HUES48 (cell line): ENCODE data around the gene HSCB.
"Not testable (repeated sequence)": the region's sequence is repeated elsewhere in the genome, so short reads cannot be mapped to it uniquely, and the experiment has no call there.

ENCODE experiments used
- H3K27ac ChIP-seq: one replicate; pipeline ENCODE4 v1.7.0; 2013; ENCODE audit warnings: low read depth, low read length, inconsistent platforms
- H3K27me3 ChIP-seq: 2 replicates; pipeline ENCODE4 v1.6.1; 2013; ENCODE audit warnings: mild to moderate bottlenecking, low read length; ENCODE audit not compliant: control insufficient read depth, insufficient read depth
- H3K36me3 ChIP-seq: 2 replicates; pipeline ENCODE4 v1.6.1; 2013; ENCODE audit warnings: low read length; ENCODE audit not compliant: control insufficient read depth, insufficient read depth
- H3K4me1 ChIP-seq: 2 replicates; pipeline ENCODE4 v1.6.1; 2013; ENCODE audit warnings: mild to moderate bottlenecking, low read length; ENCODE audit not compliant: control insufficient read depth, insufficient read depth
- H3K4me3 ChIP-seq: 2 replicates; pipeline ENCODE4 v1.5.1; 2013; ENCODE audit warnings: mild to moderate bottlenecking, low read depth, low read length
- H3K9ac ChIP-seq: 2 replicates; pipeline ENCODE4 v1.6.1; 2013; ENCODE audit warnings: mild to moderate bottlenecking, low read depth, low read length, moderate library complexity
- H3K9me3 ChIP-seq: 2 replicates; pipeline ENCODE4 v1.6.1; 2013; ENCODE audit warnings: low read length; ENCODE audit not compliant: control insufficient read depth, insufficient read depth

Gene HSCB

DNA sequence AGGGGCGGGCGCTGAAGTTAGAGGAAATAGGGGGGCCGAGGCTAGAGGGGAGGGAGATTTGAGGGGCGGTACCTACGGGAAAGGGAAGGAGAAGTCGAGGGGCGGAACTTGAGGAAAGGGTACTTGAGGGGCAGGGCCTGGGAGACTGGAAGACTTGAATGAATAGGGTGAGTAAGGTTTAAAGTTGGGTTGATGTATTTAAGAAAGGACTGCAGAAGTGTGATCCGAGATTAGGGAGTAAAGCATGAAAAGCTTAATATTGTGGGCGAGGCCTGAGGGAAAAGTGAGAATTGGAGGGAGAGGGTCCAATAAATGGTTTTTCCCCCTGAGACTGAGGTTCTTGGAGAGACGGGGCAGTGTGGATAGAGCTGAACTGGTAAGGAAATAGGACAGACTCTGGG, 723 bp downstream of the HSCB start:
- H3K36me3 ChIP-seq = peaks cover 39% of the 10 kb centered on the region
- no peaks in the 10 kb centered on the region for H3K9me3 ChIP-seq
- H3K27me3 ChIP-seq = no peaks in the 10 kb centered on the region
- peak overlapping the region; percentile 29; the same call in 1 of the 2 replicates for H3K9ac ChIP-seq
- H3K4me3 ChIP-seq = peak overlapping the region; percentile 96
- H3K4me1 ChIP-seq = peaks cover 9% of the 10 kb centered on the region
- H3K27ac ChIP-seq = peak overlapping the region; percentile 98

DNA sequence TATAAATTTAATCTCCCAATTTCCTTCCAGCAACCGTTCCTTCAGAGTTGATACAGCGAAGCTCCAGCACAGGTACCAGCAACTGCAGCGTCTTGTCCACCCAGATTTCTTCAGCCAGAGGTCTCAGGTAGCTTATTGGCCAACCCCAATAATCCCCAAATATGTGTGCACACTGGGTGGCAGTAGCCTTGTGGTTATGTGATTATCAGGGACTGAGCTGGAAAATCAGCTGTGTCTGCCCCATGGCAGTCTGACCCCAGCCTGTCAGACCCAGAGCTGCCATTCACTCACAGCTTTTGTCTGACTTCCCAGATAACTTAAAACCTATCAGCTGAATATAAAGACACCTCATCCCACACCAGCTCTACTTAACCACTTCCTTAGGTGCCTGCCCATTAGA, 2.0 kb downstream of the HSCB start:
- H3K4me1 ChIP-seq = peaks cover 8% of the 10 kb centered on the region; the same call in 1 of the 2 replicates
- H3K36me3 ChIP-seq = peaks cover 48% of the 10 kb centered on the region
- no peak overlapping the region for H3K27ac ChIP-seq
- H3K4me3 ChIP-seq = no peak overlapping the region
- H3K27me3 ChIP-seq = no peaks in the 10 kb centered on the region
- H3K9ac ChIP-seq = no peak overlapping the region
- no peaks in the 10 kb centered on the region for H3K9me3 ChIP-seq

DNA sequence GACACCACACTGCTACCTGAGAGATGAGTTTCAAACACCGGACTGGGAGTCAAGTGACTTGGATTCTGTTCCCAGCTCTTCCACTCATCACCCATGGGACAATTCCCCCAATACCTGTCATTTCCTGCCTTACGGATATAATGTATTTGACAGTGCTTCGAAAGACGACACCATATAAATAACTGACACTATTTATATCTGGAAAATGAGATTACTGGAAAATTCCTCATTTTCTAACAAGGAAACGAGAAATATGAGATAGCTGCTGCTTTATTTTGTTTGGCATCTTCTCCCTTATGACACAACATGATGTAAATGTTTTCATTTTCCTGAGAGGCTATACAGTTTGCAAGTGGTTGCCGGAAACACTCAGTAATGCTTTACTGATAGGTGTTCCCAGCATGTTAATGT, 8.6 kb downstream of the HSCB start:
- Histone ChIP-seq H3K4me3 (no peak overlapping the region), H3K27ac (no peak overlapping the region), H3K9ac (no peak overlapping the region)

DNA sequence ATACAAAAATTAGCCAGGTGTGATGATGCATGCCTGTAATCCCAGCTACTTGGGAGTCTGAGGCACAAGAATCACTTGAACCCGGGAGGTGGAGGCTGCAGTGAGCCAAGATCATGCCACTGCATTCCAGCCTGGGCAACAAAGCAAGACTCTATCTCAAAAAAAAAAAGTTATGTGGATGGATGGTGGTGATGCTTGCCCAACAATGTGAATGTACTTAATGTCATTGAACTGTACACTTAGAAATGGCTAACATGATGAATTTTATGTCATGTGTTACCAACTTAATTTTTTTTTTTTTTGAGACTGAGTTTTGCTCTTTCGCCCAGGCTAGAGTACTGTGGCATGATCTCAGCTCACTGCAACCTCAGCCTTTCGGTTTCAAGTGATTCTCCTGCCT, 12.7 kb downstream of the HSCB start:
- H3K27me3 ChIP-seq, H3K9ac ChIP-seq: not testable (repeated sequence)

More for the DNA sequence above, 8.6 kb downstream of the HSCB start:
- Histone ChIP-seq H3K36me3 (peaks cover 57% of the 10 kb centered on the region), H3K9me3 (no peaks in the 10 kb centered on the region), H3K4me1 (no peaks in the 10 kb centered on the region), H3K27me3 (no peaks in the 10 kb centered on the region)

DNA sequence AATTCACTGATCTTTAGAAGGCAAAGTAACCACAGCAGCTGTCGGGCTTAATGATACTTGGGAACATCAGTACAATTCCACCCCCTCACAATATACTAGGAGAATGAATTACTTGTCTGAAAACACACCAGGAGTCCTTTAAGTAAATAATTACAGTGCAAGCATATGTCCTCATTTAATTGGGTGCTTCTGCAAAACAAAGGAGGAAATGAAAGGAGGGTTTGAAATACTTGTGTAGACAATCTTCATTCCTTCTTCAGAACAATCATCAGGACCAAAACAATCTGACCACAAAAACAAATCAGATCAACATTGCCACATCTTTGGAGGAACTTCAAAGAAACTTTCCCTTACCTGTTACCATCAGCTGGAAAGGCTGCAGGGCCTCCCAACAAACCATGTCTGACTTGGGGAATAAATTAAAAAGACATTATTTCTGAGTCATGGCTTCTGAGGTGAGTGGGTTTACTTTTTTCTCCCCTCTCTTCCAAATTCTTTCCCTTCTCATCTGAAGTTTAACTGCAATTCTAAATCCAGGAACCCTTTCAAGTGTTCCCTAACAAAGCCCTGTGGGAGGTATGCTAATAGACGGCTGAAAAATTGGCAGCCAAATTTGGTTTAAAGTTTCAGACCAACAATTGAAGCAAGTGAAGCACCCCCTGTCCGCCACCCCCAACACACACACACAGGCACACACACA, 18.2 kb downstream of the HSCB start:
- Histone ChIP-seq H3K4me3 (peak overlapping the region; percentile 33), H3K4me1 (peaks cover 15% of the 10 kb centered on the region), H3K9ac (peak overlapping the region; percentile 73), H3K27ac (peak overlapping the region; percentile 96), H3K9me3 (peaks cover 5% of the 10 kb centered on the region; the same call in 1 of the 2 replicates), H3K36me3 (no peaks in the 10 kb centered on the region), H3K27me3 (no peaks in the 10 kb centered on the region)

More for the DNA sequence above, 12.7 kb downstream of the HSCB start:
- H3K36me3 ChIP-seq = peaks cover 21% of the 10 kb centered on the region
- H3K4me1 ChIP-seq, H3K9me3 ChIP-seq, H3K4me3 ChIP-seq, H3K27ac ChIP-seq: not testable (repeated sequence)

DNA sequence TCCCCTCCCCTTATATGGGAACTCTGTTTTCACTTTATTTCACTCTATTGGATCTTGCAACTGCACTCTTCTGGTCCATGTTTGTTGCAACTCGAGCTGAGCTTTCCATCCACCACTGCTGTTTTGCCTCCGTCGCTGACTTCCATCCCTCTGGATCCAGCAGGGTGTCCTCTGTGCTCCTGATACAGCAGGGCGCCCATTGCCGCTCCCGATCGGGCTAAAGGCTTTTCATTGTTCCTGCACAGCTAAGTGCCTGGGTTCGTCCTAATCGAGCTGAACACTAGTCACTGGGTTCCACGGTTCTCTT, 19.6 kb downstream of the HSCB start:
- Histone ChIP-seq H3K36me3 (no peaks in the 10 kb centered on the region), H3K9me3 (peaks cover 5% of the 10 kb centered on the region; the same call in 1 of the 2 replicates), H3K27me3 (no peaks in the 10 kb centered on the region), H3K4me3 (no peak overlapping the region), H3K4me1 (peaks cover 15% of the 10 kb centered on the region), H3K9ac (no peak overlapping the region), H3K27ac (peak overlapping the region; percentile 55)

DNA sequence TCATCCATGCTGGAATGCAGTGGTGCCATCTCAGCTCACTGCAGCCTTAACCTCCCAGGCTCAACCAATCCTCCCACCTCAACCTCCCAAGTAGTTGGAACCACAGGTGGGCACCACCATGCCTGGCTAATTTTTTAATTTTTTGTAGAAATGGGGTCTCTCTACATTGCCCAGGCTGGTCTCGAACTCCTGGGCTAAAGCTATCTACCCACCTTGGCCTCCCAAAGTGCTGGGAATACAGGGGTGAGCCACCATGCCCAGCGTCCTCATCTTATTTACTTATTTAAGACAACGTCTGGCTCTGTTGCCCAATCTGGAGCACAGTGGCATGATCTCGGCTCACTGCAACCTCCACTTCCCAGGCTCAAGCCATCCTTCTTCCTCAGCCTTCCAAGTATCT, 20.2 kb downstream of the HSCB start:
- not testable (repeated sequence) for H3K36me3 ChIP-seq, H3K27ac ChIP-seq, H3K27me3 ChIP-seq, H3K4me3 ChIP-seq, H3K9ac ChIP-seq, H3K9me3 ChIP-seq
- H3K4me1 ChIP-seq = peaks cover 15% of the 10 kb centered on the region

DNA sequence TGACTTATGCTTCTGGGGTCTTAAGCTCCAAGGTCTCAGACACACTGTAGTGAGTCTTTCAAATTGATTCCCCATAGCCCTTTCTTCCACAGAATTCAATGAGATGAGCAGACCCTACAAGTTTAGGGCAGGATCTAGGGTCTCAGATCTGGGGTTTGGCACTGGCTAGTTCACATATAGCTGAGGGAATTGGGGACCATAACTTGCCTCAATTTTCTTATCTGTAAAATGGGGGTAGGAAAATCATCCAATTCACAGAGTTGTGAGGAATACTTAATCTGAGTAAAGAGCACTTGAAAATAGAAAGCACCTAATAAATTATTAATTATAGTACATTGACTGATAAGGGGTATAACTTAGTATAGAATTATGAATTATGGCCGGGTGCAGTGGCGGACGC, 24.8 kb downstream of the HSCB start:
- Histone ChIP-seq H3K9me3 (no peaks in the 10 kb centered on the region; the same call in 1 of the 2 replicates), H3K27me3 (no peaks in the 10 kb centered on the region), H3K4me1 (no peaks in the 10 kb centered on the region), H3K36me3 (no peaks in the 10 kb centered on the region), H3K9ac (no peak overlapping the region), H3K4me3 (no peak overlapping the region), H3K27ac (no peak overlapping the region)

DNA sequence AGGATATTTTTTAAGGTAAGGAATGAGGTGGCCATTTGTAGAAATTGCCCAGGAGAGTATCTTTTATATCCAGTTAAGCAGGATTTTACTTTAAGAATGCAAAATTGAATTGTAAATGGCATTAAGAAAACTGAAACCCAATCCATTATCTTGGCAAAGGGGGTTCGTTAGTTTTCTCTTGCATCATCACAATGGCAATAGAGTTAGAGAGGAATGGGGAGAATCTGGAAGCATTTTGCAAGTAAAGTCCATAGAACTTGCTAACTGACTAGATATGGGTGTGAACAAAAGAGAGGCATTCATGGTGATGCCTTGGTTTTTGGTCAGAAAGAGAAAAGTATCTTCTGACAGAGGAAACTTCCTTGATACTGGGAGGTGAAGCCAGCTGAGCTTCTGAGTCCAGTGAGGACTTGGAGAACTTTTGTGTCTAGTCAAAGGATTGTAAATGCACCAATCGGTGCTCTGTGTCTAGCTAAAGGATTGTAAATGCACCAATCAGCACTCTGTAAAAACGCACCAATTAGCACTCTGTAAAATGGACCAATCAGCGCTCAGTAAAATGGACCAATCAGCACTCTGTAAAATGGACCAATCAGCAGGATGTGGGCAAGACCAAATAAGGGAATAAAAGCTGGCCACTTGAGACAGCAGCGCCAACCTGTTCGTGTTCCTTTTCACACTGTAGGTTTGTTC, 27.0 kb downstream of the HSCB start:
- Histone ChIP-seq H3K9ac (no peak overlapping the region), H3K36me3 (no peaks in the 10 kb centered on the region), H3K27ac (no peak overlapping the region), H3K4me1 (no peaks in the 10 kb centered on the region), H3K27me3 (no peaks in the 10 kb centered on the region), H3K4me3 (no peak overlapping the region), H3K9me3 (no peaks in the 10 kb centered on the region)

DNA sequence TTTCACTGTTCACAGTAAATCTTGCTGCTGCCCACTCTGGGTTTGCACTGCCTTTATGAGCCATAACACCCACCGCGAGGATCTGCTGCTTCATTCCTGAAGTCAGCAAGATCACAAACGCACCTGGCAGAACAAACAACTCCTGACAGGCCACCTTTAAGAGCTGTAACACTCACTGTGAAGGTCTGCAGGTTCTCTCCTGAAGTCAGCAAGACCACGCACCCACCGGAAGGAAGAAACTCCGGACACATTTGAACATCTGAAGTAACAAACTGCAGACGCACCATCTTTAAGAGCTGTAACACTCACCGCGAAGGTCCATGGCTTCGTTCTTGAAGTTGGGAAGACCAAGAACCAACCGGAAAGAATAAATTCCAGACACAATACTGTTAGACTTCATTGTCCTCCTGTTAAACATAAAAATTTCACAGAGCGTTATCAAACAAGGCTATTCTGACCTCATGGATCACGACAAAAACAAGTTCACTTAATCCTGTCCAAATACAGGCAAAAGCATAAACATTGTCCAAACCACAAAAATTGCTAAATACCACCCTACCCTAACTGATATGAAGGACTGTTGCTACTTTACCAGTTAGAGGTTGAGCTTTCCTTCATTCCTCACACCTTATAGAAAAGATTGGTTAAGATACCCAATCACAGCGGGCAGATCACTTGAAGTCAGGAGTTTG, 27.7 kb downstream of the HSCB start:
- no peak overlapping the region for H3K27ac ChIP-seq
- H3K4me1 ChIP-seq = no peaks in the 10 kb centered on the region
- H3K36me3 ChIP-seq = peaks cover 5% of the 10 kb centered on the region
- no peaks in the 10 kb centered on the region for H3K27me3 ChIP-seq
- no peak overlapping the region for H3K4me3 ChIP-seq
- H3K9ac ChIP-seq = no peak overlapping the region
- no peaks in the 10 kb centered on the region for H3K9me3 ChIP-seq

DNA sequence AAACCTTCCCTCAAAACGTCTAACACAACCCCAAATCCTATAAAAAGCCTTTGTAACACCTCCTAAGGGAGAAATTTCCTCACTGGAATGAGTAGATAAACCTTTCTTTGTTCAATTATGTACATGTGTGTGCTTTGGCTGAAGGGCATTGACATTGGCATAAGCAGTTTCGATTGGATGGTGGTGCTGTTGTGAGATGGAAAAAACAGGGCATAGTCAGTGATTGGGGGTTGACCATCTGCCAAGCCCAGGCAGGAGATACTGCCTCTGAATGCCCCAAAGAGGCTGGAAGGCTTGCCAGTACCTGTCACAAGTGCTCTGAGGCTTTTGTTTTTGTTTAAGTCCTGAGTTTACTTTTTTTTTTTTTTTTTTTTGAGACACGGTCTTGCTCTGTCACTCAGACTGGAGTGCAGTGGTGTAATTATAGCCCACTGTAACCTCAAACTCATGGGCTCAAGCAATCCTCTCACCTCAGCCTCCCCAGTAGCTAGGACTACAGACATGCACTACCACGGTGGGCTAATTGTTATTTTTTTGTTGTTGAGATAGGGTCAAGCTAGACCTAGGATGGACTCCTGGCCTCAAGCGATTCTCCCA, 29.5 kb downstream of the HSCB start:
- Histone ChIP-seq H3K9me3 (no peaks in the 10 kb centered on the region), H3K4me3 (no peak overlapping the region), H3K27me3 (no peaks in the 10 kb centered on the region), H3K27ac (no peak overlapping the region), H3K9ac (no peak overlapping the region), H3K4me1 (no peaks in the 10 kb centered on the region), H3K36me3 (peaks cover 17% of the 10 kb centered on the region)
